HepG2 (cell line): Measurements from ENCODE around the gene SESN2. TPM values are rescaled to one million over a fixed set of nuclear protein-coding genes. Genes with fewer than 3 reads are reported as not detected.

Experiments used
- ATAC-seq: fragments of 200-7000 bp; cut with Tn5 transposase; 3 replicates; pipeline ENCODE4 v1.9.1; 2020; ENCODE audit warnings: mild to moderate bottlenecking, moderate library complexity
- BruUV-seq: library from RNA; stranded (reverse); fragments of 400-500 nt; replicated peaks from 2 replicates; lab custom pipeline; 2021; lab: Mats Ljungman, UMichigan
- CTCF ChIA-PET: fragments of 300-600 bp; formaldehyde crosslinking; extraction: SDS; loops from one replicate; lab custom pipeline; 2021; ENCODE audit warnings: low total read pairs, inconsistent platforms, low intra/inter-chr PET ratio; lab: Yijun Ruan, JAX
- POLR2A ChIA-PET: fragments of 350-600 bp; sonication (Branson Sonifier 250); formaldehyde crosslinking; loops from one replicate; lab custom pipeline; 2020; ENCODE audit warnings: antibody characterized with exemption, inconsistent platforms; lab: Yijun Ruan, JAX
- DNase-seq: peaks from one replicate; pipeline ENCODE4 v3.0.0-alpha.2; 2015; ENCODE audit warnings: low spot score
- FAIRE-seq: peaks from 3 replicates; lab custom pipeline; 2011; peaks lifted over from hg19 to GRCh38; lab: Jason Lieb, UNC
- H2AFZ ChIP-seq: one replicate; pipeline ENCODE4 v1.6.1; 2011; ENCODE audit warnings: low read length, inconsistent platforms
- H3K27ac ChIP-seq: fragments of 300-600 bp; 3 replicates; pipeline ENCODE4 v1.8.0; 2011; ENCODE audit warnings: mixed run types, mild to moderate bottlenecking, mixed read lengths, low read length, inconsistent platforms; ENCODE audit not compliant: insufficient read depth; ENCODE audit errors: extremely low read length
- H3K27me3 ChIP-seq, 2 experiments: fragments of 200-600 bp in 1 of 2; 2 replicates in 1 of 2; 3 replicates in 1 of 2; pipeline versions ENCODE4 v1.6.0 to v1.8.0; 2011; ENCODE audit warnings: low read length in 2 of 2, mild to moderate bottlenecking in 2 of 2, moderate library complexity in 2 of 2, inconsistent platforms in 1 of 2; ENCODE audit not compliant: insufficient read depth in 2 of 2, control insufficient read depth in 1 of 2
- H3K36me3 ChIP-seq, 2 experiments: fragments of 200-600 bp in 1 of 2; replicated peaks in 1 of 2; 2 replicates in 1 of 2; 3 replicates in 1 of 2; pipeline versions ENCODE4 v1.5.1 to v1.8.0; 2011; ENCODE audit warnings: low read length in 2 of 2, inconsistent platforms in 1 of 2; ENCODE audit not compliant: insufficient read depth in 2 of 2, control insufficient read depth in 1 of 2
- H3K4me1 ChIP-seq: 2 replicates; pipeline ENCODE4 v1.5.1; 2012; ENCODE audit warnings: low read length, inconsistent platforms; ENCODE audit not compliant: insufficient read depth
- H3K4me2 ChIP-seq: 2 replicates; pipeline ENCODE4 v1.6.0; 2011; ENCODE audit warnings: low read depth, low read length, inconsistent platforms
- H3K4me3 ChIP-seq, 3 experiments: fragments of 200-600 bp in 1 of 3; sonication (generic), shearing (Covaris generic) in 1 of 3; replicated peaks in 1 of 3; 2 replicates each; pipeline ENCODE4 v1.5.1; 2011 to 2016; ENCODE audit warnings: low read length in 3 of 3, inconsistent platforms in 2 of 3, low read depth in 2 of 3, mild to moderate bottlenecking in 2 of 3, control low read depth in 1 of 3, mixed read lengths in 1 of 3; ENCODE audit not compliant: insufficient read depth in 1 of 3
- H3K79me2 ChIP-seq: one replicate; pipeline ENCODE4 v1.6.1; 2011; ENCODE audit warnings: low read length, inconsistent platforms; ENCODE audit not compliant: insufficient read depth
- H3K9ac ChIP-seq: 2 replicates; pipeline ENCODE4 v1.6.0; 2011; ENCODE audit warnings: mild to moderate bottlenecking, low read depth, low read length, inconsistent platforms; ENCODE audit not compliant: insufficient read depth
- H3K9me3 ChIP-seq: 2 replicates; pipeline ENCODE4 v1.5.1; 2012; ENCODE audit warnings: mild to moderate bottlenecking, low read length
- H4K20me1 ChIP-seq: 2 replicates; pipeline ENCODE4 v1.6.0; 2011; ENCODE audit warnings: inconsistent platforms, mild to moderate bottlenecking, low read length, moderate library complexity; ENCODE audit not compliant: insufficient read depth
- MXI1 ChIP-seq: IDR thresholded peaks from 3 replicates; pipeline ENCODE4 v1.6.1; 2012; ENCODE audit warnings: low read depth, low read length, inconsistent platforms, borderline replicate concordance
- POLR2G ChIP-seq: fragments of 200-400 bp; formaldehyde crosslinking; IDR thresholded peaks from 2 replicates; pipeline ENCODE4 v1.6.1; 2018; ENCODE audit warnings: mild to moderate bottlenecking, low read depth, low read length, moderate library complexity
- REST ChIP-seq, 2 experiments: IDR thresholded peaks; 2 replicates each; pipeline ENCODE4 v1.6.1; 2011 to 2012; ENCODE audit warnings: low read length in 2 of 2, borderline replicate concordance in 1 of 2, low read depth in 1 of 2, mild to moderate bottlenecking in 1 of 2, moderate library complexity in 1 of 2
- ZNF33B ChIP-seq: sonication (generic); formaldehyde crosslinking; IDR thresholded peaks from 2 replicates; pipeline ENCODE4 v1.5.1; 2020; ENCODE audit warnings: mild to moderate bottlenecking, missing genetic modification reagents
- ZNF749 ChIP-seq: sonication (generic); formaldehyde crosslinking; IDR thresholded peaks from 2 replicates; pipeline ENCODE4 v1.8.0; 2022; ENCODE audit warnings: mild to moderate bottlenecking, missing genetic modification reagents, moderate library complexity, borderline replicate concordance
- WGBS: methylation state at CpG from one replicate; pipeline ENCODE4 v1.1.6; 2017; ENCODE audit warnings: low lambda C conversion rate; 5-methylcytosine and 5-hydroxymethylcytosine counted together
- in situ Hi-C: cut with HindIII; loops from 2 replicates; pipeline ENCODE4 v1.10.0; 2017; ENCODE audit warnings: low pct_unique_long_range_greater_than_20kb; ENCODE audit not compliant: extremely low pct_ligation_motif_present
- intact Hi-C: fragments of 100-400 bp; cut with micrococcal nuclease; formaldehyde crosslinking; loops from one replicate; pipeline ENCODE4 v1.10.0; 2022; ENCODE audit not compliant: unreplicated experiment
- polyA plus RNA-seq, 8 experiments: library from polyadenylated mRNA; depleted of rRNA in 3 of 8; stranded (reverse) in 7 of 8; unstranded in 1 of 8; fragments of >200 nt; fragmentation: Illumina TruSeq in 4 of 8; extraction: Trizol in 4 of 8; gene quantifications; 2 replicates each; pipeline versions ENCODE4 v1.2.1 to v1.2.3, GENCODE V29; 2011 to 2016; ENCODE audit warnings: low read depth in 4 of 8, missing spikeins in 1 of 8, mixed read lengths in 1 of 8; ENCODE audit not compliant: insufficient read depth in 1 of 8
- total RNA-seq, 5 experiments: library from RNA; depleted of rRNA; stranded (reverse); fragments of >200 nt; fragmentation: Illumina TruSeq; extraction: Trizol; gene quantifications; 2 replicates each; pipeline ENCODE4 v1.2.3, GENCODE V29; 2016; ENCODE audit warnings: low read depth in 1 of 5
- TF ChIP-seq, protein P1 (sequence below): sonication (generic); formaldehyde crosslinking; IDR thresholded peaks from 2 replicates; pipeline ENCODE4 v1.4.0; 2020; ENCODE audit warnings: mild to moderate bottlenecking, missing genetic modification reagents
- TF ChIP-seq, protein P2 (sequence below): conservative IDR thresholded peaks from 2 replicates; pipeline ENCODE4 v1.6.1; 2018; ENCODE audit warnings: missing genetic modification reagents

Gene SESN2
- total and polyA plus RNA-seq, 2 of the 13 experiments (the other 11 are each of a cell fraction or from before 2014, with no cell fraction given): 13.2 to 19.1 TPM

- Histone ChIP-seq H3K9ac (no peak overlapping the region), H2AFZ (no peak overlapping the region), H3K4me2 (no peak overlapping the region), H3K27me3 (no peaks in the 10 kb centered on the region), H3K27ac (no peak overlapping the region)
- in situ Hi-C loops (loop anchor here (5.0 to 25.0 kb wide), 2 partner anchors 123 to 343 kb away; partner anchors contain the start of genes PHACTR4 and RAB42), intact Hi-C loops (no loop called here)
- no peak for ATAC-seq
- 96% methylated on average over 13 of the region's 13 CpGs for WGBS
- POLR2A ChIA-PET: interaction anchor here (0.6 to 1.3 kb wide), 2 partner anchors 9 to 271 kb away, joined by 3 to 10 read pairs; partner anchors contain the start of gene ATP5IF1
- TF ChIP-seq MXI1 (no peak), ZNF33B (CRISPR knock-in tag) (no peak), POLR2G (no peak), ZNF749 (no peak), REST (IDR thresholded peaks at IDR 0.05; ENCODE audit: borderline replicate concordance in 1 of 2, low read depth in 1 of 2, low read length in 2 of 2) (no peak)
- TF ChIP-seq, protein P1, sequence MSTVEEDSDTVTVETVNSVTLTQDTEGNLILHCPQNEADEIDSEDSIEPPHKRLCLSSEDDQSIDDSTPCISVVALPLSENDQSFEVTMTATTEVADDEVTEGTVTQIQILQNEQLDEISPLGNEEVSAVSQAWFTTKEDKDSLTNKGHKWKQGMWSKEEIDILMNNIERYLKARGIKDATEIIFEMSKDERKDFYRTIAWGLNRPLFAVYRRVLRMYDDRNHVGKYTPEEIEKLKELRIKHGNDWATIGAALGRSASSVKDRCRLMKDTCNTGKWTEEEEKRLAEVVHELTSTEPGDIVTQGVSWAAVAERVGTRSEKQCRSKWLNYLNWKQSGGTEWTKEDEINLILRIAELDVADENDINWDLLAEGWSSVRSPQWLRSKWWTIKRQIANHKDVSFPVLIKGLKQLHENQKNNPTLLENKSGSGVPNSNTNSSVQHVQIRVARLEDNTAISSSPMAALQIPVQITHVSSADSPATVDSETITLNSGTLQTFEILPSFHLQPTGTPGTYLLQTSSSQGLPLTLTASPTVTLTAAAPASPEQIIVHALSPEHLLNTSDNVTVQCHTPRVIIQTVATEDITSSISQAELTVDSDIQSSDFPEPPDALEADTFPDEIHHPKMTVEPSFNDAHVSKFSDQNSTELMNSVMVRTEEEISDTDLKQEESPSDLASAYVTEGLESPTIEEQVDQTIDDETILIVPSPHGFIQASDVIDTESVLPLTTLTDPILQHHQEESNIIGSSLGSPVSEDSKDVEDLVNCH (CRISPR knock-in tag): no peak
- TF ChIP-seq, protein P2, sequence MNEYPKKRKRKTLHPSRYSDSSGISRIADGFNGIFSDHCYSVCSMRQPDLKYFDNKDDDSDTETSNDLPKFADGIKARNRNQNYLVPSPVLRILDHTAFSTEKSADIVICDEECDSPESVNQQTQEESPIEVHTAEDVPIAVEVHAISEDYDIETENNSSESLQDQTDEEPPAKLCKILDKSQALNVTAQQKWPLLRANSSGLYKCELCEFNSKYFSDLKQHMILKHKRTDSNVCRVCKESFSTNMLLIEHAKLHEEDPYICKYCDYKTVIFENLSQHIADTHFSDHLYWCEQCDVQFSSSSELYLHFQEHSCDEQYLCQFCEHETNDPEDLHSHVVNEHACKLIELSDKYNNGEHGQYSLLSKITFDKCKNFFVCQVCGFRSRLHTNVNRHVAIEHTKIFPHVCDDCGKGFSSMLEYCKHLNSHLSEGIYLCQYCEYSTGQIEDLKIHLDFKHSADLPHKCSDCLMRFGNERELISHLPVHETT (CRISPR knock-in tag): no peak
- TF ChIP-seq, all 625 proteins: peak for 0
- CTCF ChIA-PET: no interaction called here
- peaks cover 37% of the 10 kb centered on the region for H3K4me1 ChIP-seq
- H3K79me2 ChIP-seq: no peaks in the 10 kb centered on the region
- no peak overlapping the region for H3K4me3 ChIP-seq
- H3K9me3 ChIP-seq: no peaks in the 10 kb centered on the region
- BruUV-seq: no TSS peak
- H3K36me3 ChIP-seq: peaks cover 1 to 2% of the 10 kb centered on the region in 2 experiments; a peak in 2 of 5 replicates
- FAIRE-seq (no peak), DNase-seq (no peak)
- H4K20me1 ChIP-seq: no peaks in the 10 kb centered on the region
Observed at GRCh38 chr1:28244549-28245251, 14.6 kb upstream of the SESN2 start.
